HAP-1 (cell line): ENCODE data around the gene GNAZ.
A peak's percentile ranks its signal among the peaks of the same experiment; 100 is the strongest.
"Not testable (repeated sequence)": the region's sequence is repeated elsewhere in the genome, so short reads cannot be mapped to it uniquely, and the experiment has no call there.

Experiments
- DNase-seq, 2 experiments: peaks; one replicate each; pipeline ENCODE4 v3.0.0-alpha.2; 2016 to 2020; ENCODE audit warnings: low spot score in 2 of 2
- H3K27me3 ChIP-seq: fragments of 250-450 bp; sonication (Bioruptor Pico); 2 replicates; pipeline ENCODE4 v1.5.1; 2020; ENCODE audit warnings: low read depth, mild to moderate bottlenecking, moderate library complexity
- H3K36me3 ChIP-seq: fragments of 250-450 bp; sonication (Bioruptor Pico); replicated peaks from 2 replicates; pipeline ENCODE4 v1.5.1; 2020; ENCODE audit warnings: mild to moderate bottlenecking
- H3K4me1 ChIP-seq: fragments of 250-450 bp; sonication (Bioruptor Pico); 2 replicates; pipeline ENCODE4 v1.5.1; 2020; ENCODE audit warnings: mild to moderate bottlenecking
- H3K4me3 ChIP-seq: fragments of 250-450 bp; sonication (Bioruptor Pico); 2 replicates; pipeline ENCODE4 v1.5.1; 2020; ENCODE audit warnings: mild to moderate bottlenecking, moderate library complexity
- H3K9me3 ChIP-seq: fragments of 250-450 bp; sonication (Bioruptor Pico); 2 replicates; pipeline ENCODE4 v1.5.1; 2020; ENCODE audit warnings: mild to moderate bottlenecking, moderate library complexity
- in situ Hi-C: fragments of 300-500 bp; cut with MboI; formaldehyde crosslinking; loops from 3 replicates; pipeline ENCODE4 v1.14.3; 2020; ENCODE audit warnings: low sequenced_read_pairs, inconsistent platforms, mixed read lengths

GNAZ gene

DNA sequence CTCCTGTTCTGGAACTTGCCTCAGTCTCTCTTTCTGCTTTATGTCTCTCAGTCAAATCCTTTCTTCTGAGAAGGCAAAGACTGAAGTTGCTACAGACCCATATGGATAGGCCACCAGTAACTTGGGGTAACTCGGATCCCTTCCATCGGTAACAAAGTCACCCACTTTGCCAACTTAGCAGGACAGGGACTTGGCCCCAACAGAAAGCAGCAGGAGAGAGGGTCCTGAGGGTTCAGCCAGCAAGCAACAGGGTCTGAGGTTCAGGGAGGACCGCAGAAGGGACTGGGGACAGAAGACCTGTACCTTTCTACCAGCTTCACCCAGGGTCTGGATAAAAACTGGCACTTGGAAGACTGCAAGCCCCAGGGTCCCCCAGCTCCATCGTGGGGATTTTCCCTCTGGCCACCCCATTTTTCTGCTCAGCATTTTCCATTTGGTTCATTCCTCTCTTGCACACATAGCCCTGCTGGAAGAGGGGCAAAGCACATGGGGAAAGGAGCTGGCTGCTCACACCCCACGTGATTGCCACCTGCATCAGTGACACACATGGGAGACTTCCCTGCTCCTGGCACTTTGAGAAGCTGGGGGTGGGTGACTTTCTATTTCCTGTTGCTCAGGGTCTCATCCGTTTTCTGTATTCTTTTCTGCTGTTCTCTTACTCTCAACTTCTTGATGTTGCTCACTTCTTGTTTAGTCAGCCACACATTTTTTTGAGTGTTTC is 34.6 kb upstream of the GNAZ start:
- Histone ChIP-seq H3K4me3 (no peak overlapping the region), H3K9me3 (no peaks in the 10 kb centered on the region), H3K36me3 (no peaks in the 10 kb centered on the region), H3K4me1 (peaks cover 22% of the 10 kb centered on the region), H3K27me3 (no peaks in the 10 kb centered on the region)
- DNase-seq = no peak
- in situ Hi-C loops = no loop called here

DNA sequence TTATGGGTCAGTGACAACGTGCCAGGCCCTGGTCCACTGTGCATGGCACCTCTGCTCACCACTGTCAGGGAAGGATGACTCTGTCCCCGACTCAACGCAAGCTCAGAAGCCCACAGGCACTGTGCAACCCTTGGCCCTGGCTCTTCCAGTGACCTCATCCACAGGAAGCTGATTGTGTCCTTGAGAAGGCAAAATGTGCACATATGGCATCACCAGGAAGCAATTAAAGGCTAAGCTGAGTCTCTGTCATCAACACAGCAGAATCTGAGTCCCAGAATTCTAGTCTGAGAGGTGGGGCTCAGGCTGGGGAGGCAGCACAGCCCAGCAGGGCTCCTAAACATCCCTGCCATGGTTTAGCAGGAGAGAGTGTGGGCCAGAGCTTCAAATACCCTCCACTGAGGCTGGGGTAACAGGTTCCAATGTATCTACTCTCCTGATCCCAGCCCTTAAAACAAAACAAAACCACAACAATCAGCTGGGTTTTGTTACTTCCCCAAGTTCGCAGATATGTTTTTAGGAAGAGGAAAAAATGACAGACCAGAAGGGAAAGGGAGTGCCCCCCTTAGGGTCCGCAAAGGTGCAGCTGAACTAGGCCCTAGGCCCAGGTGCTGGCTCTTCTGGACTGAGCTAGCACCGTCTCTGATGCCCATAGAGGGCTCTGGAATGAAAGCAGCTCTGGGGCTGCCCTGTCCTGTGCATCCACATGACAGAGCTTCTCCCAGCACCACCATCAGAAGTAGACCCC is 33.5 kb upstream of the GNAZ start:
- Histone ChIP-seq H3K4me3 (no peak overlapping the region), H3K4me1 (peaks cover 20% of the 10 kb centered on the region), H3K27me3 (no peaks in the 10 kb centered on the region), H3K36me3 (no peaks in the 10 kb centered on the region), H3K9me3 (no peaks in the 10 kb centered on the region)
- in situ Hi-C loops = no loop called here
- DNase-seq = no peak

DNA sequence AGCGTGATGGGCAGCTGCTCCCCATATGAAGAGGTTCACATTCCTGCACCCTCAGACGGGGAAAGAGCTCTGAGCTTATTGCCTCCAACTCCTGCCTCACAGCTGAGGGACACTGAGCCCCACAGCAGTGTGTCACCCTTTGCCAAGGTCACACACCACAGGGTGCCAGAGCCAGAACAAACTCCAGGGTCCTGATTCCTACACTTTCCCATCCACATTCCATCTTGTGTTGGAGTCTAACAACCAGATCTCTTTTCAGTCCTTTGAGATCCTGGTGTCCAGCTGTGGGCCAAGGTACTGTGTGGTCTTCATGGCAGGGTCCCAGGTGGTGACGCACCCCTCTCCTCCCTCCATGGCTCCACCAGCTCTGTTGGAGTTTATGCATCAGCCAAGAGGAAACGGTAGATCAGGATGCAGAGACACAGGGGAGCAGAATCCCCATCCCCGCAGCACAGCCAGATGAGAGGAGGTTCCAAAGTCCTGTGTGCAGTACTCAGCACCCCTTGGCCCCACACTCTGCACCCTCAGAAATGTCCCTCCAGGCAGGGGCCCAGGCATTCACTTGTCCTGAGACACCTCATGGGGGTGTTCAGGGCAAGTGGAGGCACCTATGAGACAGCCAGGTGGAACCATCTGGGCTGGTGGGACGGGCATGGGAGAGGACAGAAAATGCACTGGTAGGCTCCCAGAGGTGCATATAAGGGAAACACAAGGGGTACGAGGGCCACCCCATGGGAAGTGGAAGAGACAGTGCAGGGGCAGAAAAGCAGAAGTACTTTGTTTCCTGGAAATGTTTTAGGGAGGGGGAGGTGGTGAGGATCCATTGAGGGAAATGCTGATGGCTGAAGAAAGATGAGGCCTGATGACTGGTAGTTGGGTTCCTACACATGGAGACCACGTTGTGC is 32.6 kb upstream of the GNAZ start:
- Histone ChIP-seq H3K9me3 (no peaks in the 10 kb centered on the region), H3K36me3 (no peaks in the 10 kb centered on the region), H3K4me3 (no peak overlapping the region), H3K27me3 (no peaks in the 10 kb centered on the region), H3K4me1 (peaks cover 20% of the 10 kb centered on the region)
- in situ Hi-C loops = no loop called here
- DNase-seq = no peak

DNA sequence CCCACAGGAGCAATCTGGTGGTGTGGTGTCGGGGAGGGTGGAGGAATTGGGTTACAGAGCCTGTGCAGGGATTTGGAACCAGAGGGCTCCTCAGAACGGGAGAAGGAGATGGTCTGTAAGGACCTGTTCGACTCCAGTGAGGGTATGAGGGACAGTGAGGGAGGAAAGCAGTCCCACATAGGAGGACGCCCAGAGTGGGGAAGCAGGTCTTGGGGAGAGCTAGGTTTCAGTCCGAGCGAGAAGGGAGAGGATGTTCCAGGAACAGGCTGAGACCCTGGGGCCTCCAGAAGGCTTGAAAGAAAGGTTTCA is 32.0 kb upstream of the GNAZ start:
- in situ Hi-C loops = no loop called here
- DNase-seq = no peak
- no peaks in the 10 kb centered on the region for H3K9me3 ChIP-seq
- H3K4me1 ChIP-seq = peaks cover 15% of the 10 kb centered on the region
- H3K27me3 ChIP-seq = no peaks in the 10 kb centered on the region
- H3K36me3 ChIP-seq = no peaks in the 10 kb centered on the region
- no peak overlapping the region for H3K4me3 ChIP-seq

DNA sequence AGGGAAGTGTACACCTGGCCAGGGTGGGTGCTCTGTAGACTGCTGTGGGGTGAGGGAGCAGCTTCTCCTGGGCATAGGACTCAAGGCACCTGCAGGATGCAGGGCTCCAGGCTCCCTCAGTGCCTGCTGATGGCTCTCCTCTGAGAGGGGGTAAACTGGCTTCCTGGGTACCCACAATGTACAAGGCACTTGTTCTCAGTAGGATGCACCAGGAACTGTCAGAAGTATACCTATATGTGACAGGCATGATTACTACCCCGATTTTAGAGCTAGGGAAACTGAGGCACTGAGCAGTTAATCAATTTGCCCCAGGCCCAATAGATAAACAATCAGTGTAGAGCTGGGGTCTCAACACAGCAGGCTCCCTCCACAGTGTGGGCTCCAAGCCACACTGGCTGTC is 31.4 kb upstream of the GNAZ start:
- no peaks in the 10 kb centered on the region for H3K36me3 ChIP-seq
- no peak for DNase-seq
- no peak overlapping the region for H3K4me3 ChIP-seq
- H3K27me3 ChIP-seq = no peaks in the 10 kb centered on the region
- in situ Hi-C loops = no loop called here
- no peaks in the 10 kb centered on the region for H3K9me3 ChIP-seq
- H3K4me1 ChIP-seq = peaks cover 12% of the 10 kb centered on the region

DNA sequence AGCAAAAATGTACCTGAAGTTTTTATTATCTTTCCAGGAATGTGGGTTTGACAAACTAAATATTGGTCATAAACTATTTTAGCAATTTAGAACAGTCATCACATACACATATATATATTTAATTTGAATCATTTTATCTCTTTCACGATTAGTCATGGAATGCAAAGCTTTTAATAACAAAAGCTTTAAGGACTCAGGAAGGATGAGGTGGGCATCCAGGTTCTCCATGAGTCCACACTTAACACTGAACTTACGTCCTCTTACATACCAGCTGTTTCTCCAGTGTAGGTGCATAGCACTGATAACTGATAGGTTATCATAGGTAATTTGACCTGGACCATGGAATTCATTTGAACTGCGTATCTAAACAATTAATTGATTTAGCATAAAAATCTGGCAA is 28.1 kb upstream of the GNAZ start:
- Histone ChIP-seq H3K4me1 (peaks cover 31% of the 10 kb centered on the region), H3K9me3 (peaks cover 5% of the 10 kb centered on the region), H3K27me3 (no peaks in the 10 kb centered on the region), H3K36me3 (no peaks in the 10 kb centered on the region), H3K4me3 (no peak overlapping the region)
- in situ Hi-C loops = no loop called here
- DNase-seq = no peak

DNA sequence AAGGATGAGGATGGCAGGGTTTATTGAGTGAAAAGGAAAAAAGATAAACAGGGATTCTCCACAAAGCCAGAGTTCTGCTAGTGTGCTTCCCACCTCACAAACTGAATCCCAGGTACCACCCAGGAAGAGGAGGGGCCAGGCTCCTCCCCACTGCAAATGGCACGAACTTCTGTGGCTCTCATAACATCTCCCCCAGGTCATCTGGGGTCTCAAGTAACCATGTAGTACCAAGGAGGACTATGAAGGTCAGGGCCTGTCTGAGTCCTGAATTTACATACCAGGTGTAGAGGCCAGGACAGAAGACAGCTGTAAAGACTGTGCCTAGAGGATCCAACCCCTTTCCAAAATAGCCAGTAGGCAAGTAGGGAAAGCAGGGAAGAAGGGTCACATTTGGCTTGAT is 25.7 kb upstream of the GNAZ start:
- Histone ChIP-seq H3K36me3 (no peaks in the 10 kb centered on the region), H3K4me1 (peaks cover 31% of the 10 kb centered on the region), H3K4me3 (no peak overlapping the region), H3K27me3 (no peaks in the 10 kb centered on the region), H3K9me3 (peaks cover 9% of the 10 kb centered on the region)
- in situ Hi-C loops = no loop called here
- peak in 1 of 2 experiments; percentile 26 for DNase-seq

DNA sequence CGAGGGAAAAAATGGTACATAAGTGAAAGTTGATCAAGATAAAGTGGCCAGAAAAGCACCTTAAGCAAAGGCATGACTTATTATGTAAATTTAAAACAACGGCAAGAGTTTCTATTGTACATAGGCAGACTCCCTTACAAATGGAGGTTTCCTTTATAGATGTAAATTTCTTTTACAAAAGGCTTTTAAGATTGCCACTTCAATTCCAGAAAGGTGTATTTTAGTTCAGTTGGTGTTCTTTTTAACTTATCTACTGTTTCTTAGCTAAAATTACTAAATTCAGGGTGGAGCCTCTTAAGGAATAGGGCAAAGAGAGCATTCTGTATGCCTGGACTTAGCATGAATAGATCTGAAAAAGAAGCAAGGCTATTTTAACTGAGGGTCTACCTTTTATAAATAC is 24.9 kb upstream of the GNAZ start:
- H3K27me3 ChIP-seq = no peaks in the 10 kb centered on the region
- H3K4me1 ChIP-seq = peaks cover 31% of the 10 kb centered on the region
- H3K36me3 ChIP-seq = no peaks in the 10 kb centered on the region
- DNase-seq = peak in 1 of 2 experiments; percentile 98
- no peak overlapping the region for H3K4me3 ChIP-seq
- peaks cover 9% of the 10 kb centered on the region for H3K9me3 ChIP-seq
- in situ Hi-C loops = no loop called here

DNA sequence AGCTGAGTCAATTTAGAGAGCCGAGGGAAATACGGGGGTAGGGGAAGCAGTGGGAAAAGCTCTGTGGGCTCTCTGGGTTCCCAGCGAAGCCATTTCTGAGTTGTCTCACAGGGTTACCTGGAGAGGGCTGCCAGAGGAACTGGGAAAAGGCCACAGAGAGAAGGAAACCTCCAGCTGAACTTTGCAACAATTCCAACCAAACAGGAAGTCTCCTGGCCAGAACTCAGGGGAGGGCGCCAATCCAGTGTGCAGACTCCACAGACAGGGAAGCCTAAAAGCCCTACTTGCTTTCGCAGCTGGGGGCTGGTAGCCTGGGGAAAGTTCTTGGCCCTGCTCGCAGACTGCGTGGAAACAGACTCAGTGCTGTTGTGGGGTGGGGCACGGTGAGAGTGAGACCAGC is 23.1 kb upstream of the GNAZ start:
- Histone ChIP-seq H3K4me1 (peaks cover 24% of the 10 kb centered on the region), H3K27me3 (no peaks in the 10 kb centered on the region), H3K36me3 (no peaks in the 10 kb centered on the region), H3K4me3 (no peak overlapping the region), H3K9me3 (peaks cover 9% of the 10 kb centered on the region)
- no peak for DNase-seq
- in situ Hi-C loops = no loop called here

DNA sequence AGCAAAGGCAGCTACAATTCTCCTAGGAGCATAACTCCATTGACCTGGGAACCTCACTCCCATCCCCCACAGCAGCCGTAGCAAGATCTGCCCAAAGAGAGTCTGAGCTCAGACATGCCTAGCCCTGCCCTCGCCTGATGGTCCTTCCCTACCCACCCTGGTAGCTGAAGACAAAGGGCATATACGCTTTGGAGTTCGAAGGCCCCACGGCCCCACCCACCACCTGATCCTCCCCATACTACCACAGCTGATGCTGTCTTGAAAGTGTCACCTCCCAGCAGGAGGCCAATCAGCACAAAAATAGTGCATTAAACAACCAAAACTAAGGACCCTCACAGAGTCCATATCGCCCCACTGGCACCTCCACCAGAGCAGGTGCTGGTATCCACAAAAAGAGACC is 22.6 kb upstream of the GNAZ start:
- H3K27me3 ChIP-seq = no peaks in the 10 kb centered on the region
- H3K4me3 ChIP-seq = no peak overlapping the region
- no peaks in the 10 kb centered on the region for H3K36me3 ChIP-seq
- H3K4me1 ChIP-seq = peaks cover 20% of the 10 kb centered on the region
- in situ Hi-C loops = no loop called here
- no peak for DNase-seq
- peaks cover 9% of the 10 kb centered on the region for H3K9me3 ChIP-seq

DNA sequence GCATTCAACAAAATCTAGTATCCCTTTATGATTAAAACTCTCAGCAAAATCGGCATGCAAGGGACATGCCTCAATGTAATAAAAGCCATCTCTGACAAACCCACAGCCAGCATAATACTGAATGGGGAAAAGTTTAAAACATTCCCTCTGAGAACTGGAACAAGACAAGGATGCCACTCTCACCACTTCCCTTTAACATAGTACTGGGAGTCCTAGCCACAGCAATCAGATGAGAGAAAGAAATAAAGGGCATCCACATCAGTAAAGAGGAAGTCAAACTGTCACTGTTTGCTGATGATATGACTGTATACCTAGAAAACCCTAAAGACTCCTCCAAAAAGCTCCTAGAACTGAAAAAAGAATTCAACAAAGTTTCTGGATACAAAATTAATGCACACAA is 19.8 kb upstream of the GNAZ start:
- H3K36me3 ChIP-seq, H3K27me3 ChIP-seq, H3K4me1 ChIP-seq, in situ Hi-C loops, DNase-seq, H3K4me3 ChIP-seq, H3K9me3 ChIP-seq: not testable (repeated sequence)

DNA sequence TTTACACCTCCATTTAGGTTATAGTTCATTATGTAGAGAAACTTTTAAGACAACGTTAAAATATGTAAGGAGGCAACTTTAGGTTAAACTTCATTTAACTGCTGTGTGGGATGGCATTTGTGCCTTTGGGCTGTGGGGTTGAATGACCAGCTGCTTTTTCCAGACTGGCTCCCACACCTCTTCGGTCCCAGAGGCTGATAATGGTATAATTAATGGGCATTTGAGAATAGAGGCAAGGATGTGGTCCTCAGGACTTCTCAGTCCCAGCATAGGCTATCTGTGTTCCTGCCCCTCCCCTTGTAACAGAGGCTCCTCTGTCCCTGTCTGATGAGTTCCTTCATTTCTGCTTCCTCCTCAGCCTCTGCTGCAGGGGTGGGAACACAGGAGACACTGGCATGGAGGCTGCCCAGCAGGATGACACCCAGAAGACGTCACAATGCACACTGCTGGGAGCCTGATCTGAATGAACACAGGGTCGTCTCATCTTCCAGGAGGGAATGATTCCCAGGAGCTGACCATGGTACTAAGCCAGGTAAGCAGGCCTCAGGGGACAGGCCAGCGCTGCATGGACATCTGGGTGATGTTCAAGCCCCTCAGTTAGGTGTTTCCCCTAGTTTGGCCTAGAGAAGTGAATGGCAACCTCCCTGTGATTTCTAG is 17.1 kb upstream of the GNAZ start:
- in situ Hi-C loops = no loop called here
- H3K36me3 ChIP-seq = no peaks in the 10 kb centered on the region

DNA sequence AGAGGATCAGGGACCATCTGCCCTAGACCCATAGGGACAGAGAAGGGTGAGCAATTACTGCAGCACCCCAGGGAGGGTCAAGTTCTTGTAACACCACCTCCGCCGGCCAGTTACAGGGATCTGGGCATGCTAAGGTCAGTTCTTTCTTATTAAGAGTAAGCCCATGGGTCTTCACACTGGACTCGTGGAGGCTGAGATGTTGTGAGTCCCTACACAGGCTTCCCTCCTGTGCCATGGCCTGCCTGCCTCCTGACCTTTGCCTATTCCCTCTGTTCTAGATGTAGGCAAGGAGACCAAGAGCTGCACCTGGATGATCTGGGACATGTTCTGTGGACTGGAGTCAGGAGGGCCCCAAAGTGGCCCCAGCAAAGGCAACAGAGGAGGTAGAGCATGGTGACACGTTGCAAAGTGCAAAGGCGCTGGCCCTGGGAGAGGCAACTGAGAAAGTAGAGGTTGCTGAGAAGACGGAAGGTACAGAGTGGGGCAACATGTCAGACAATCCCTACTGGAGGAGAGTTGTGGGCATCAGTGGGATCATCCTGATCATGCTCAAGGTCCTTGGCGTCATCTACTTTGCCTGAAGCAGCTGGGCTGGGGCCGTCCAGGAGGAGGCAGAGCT is 16.3 kb upstream of the GNAZ start:
- H3K36me3 ChIP-seq = no peaks in the 10 kb centered on the region
- peak in 1 of 2 experiments; percentile 3 for DNase-seq
- no peaks in the 10 kb centered on the region for H3K4me1 ChIP-seq
- no peak overlapping the region for H3K4me3 ChIP-seq
- in situ Hi-C loops = no loop called here
- no peaks in the 10 kb centered on the region for H3K27me3 ChIP-seq
- H3K9me3 ChIP-seq = peaks cover 6% of the 10 kb centered on the region

More for the DNA sequence above, 17.1 kb upstream of the GNAZ start:
- DNase-seq = peak in 1 of 2 experiments; percentile 1
- H3K9me3 ChIP-seq = peaks cover 6% of the 10 kb centered on the region
- H3K4me3 ChIP-seq = no peak overlapping the region
- H3K4me1 ChIP-seq = no peaks in the 10 kb centered on the region
- H3K27me3 ChIP-seq = no peaks in the 10 kb centered on the region
